ENCODE data around the gene PGA5.
A peak's percentile ranks its signal among the peaks of the same experiment; 100 is the strongest.

The PGA5 gene

GRCh38 chr11:61292356-61292755 lies 51.4 kb downstream of the PGA5 start:
- ATAC-seq = no peak
- TF ChIP-seq CREB5 (CRISPR knock-in tag; IDR thresholded peaks at IDR 0.05; ENCODE audit: low read depth) = no peak
- TF ChIP-seq ZNF70 (CRISPR knock-in tag; IDR thresholded peaks at IDR 0.05) = no peak
- TF ChIP-seq ZNF565 (CRISPR knock-in tag; conservative IDR thresholded peaks at IDR 0.05; ENCODE audit: low read depth) = no peak
- no peak for TF ChIP-seq TSHZ2 (CRISPR knock-in tag; IDR thresholded peaks at IDR 0.05)
- no peak for TF ChIP-seq ZFP3 (CRISPR knock-in tag; IDR thresholded peaks at IDR 0.05)
- no peak for TF ChIP-seq BACH2 (CRISPR knock-in tag; IDR thresholded peaks at IDR 0.05; ENCODE audit: borderline replicate concordance)
- no peak for TF ChIP-seq ESRRG (CRISPR knock-in tag; IDR thresholded peaks at IDR 0.05)
- no peak for TF ChIP-seq POU6F1 (CRISPR knock-in tag; IDR thresholded peaks at IDR 0.05; ENCODE audit: borderline replicate concordance, low read depth)
- no peak for TF ChIP-seq ZNF8 (CRISPR knock-in tag; IDR thresholded peaks at IDR 0.05)

- TF ChIP-seq GLIS3 (CRISPR knock-in tag; IDR thresholded peaks at IDR 0.05) (no peak), ARNTL (CRISPR knock-in tag; IDR thresholded peaks at IDR 0.05; ENCODE audit: borderline replicate concordance, low read depth) (no peak), SNAI2 (CRISPR knock-in tag; IDR thresholded peaks at IDR 0.05) (no peak), OSR1 (CRISPR knock-in tag; IDR thresholded peaks at IDR 0.05) (no peak), PATZ1 (CRISPR knock-in tag; IDR thresholded peaks at IDR 0.05; ENCODE audit: borderline replicate concordance) (no peak; the same call in 1 of the 2 replicates), PPARA (CRISPR knock-in tag; IDR thresholded peaks at IDR 0.05; ENCODE audit: borderline replicate concordance) (no peak), ZC3H10 (CRISPR knock-in tag; IDR thresholded peaks at IDR 0.05) (no peak), ZNF565 (CRISPR knock-in tag; conservative IDR thresholded peaks at IDR 0.05; ENCODE audit: low read depth) (no peak), TOX (CRISPR knock-in tag; IDR thresholded peaks at IDR 0.05; ENCODE audit: borderline replicate concordance) (no peak), TCF4 (CRISPR knock-in tag; IDR thresholded peaks at IDR 0.05; ENCODE audit: borderline replicate concordance) (no peak), ESRRG (CRISPR knock-in tag; IDR thresholded peaks at IDR 0.05) (no peak), POU6F1 (CRISPR knock-in tag; IDR thresholded peaks at IDR 0.05; ENCODE audit: borderline replicate concordance, low read depth) (no peak), ISL1 (CRISPR knock-in tag; IDR thresholded peaks at IDR 0.05) (no peak), ZFP3 (CRISPR knock-in tag; IDR thresholded peaks at IDR 0.05) (no peak), BACH2 (CRISPR knock-in tag; IDR thresholded peaks at IDR 0.05; ENCODE audit: borderline replicate concordance) (no peak), ZFP30 (CRISPR knock-in tag; IDR thresholded peaks at IDR 0.05) (no peak), ZNF70 (CRISPR knock-in tag; IDR thresholded peaks at IDR 0.05) (no peak), RARB (CRISPR knock-in tag; IDR thresholded peaks at IDR 0.05) (no peak), CSRNP3 (CRISPR knock-in tag; IDR thresholded peaks at IDR 0.05) (no peak)
- peak; percentile 71 for ATAC-seq
Observed at GRCh38 chr11:61293867-61294716, 53.1 kb downstream of the PGA5 start.
